NB4 (cell line): ENCODE data around the gene ACADM.
"Not testable (repeated sequence)": the region's sequence is repeated elsewhere in the genome, so short reads cannot be mapped to it uniquely, and the experiment has no call there.

ENCODE experiments used
- DNase-seq: peaks from one replicate; pipeline ENCODE4 v3.0.0; 2010; ENCODE audit warnings: low read depth
- H3K4me3 ChIP-seq: one replicate; pipeline ENCODE4 v1.5.1; 2011; ENCODE audit warnings: mild to moderate bottlenecking, low read depth, low read length, moderate library complexity
- MYC ChIP-seq: IDR thresholded peaks from 2 replicates; pipeline ENCODE4 v1.6.1; 2011; ENCODE audit warnings: low read depth, low read length
- POLR2A ChIP-seq: IDR thresholded peaks from 2 replicates; pipeline ENCODE4 v1.6.1; 2011; ENCODE audit warnings: mild to moderate bottlenecking; ENCODE audit not compliant: insufficient read length; ENCODE audit errors: extremely low read depth
- TF ChIP-seq, protein P1 (sequence below): IDR thresholded peaks from one replicate; pipeline ENCODE4 v1.5.1; 2012; ENCODE audit warnings: low read depth, low read length
- TF ChIP-seq, protein P2 (sequence below): IDR thresholded peaks from 2 replicates; pipeline ENCODE4 v1.6.1; 2011; ENCODE audit warnings: low read depth, low read length

ACADM gene

DNA sequence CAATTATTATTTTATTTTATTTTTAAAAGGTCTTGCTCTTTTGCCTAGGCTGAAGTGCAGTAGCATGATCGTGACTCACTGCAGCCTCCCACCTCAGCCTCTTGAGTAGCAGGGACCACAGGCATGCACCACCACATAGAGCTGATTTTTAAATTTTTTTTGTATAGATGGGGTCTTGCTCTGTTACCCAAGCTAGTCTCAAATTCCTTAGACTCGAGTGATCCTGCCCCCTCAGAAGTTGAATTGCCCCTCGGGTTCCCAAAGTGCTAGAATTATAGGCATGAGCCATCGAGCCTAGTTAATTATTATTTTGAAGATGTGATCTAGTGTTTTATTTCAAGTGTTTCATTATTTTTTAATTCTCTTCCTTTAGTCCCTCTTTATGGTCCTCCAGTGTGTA is 84.4 kb downstream of the ACADM start:
- no peak for DNase-seq
- TF ChIP-seq POLR2A (no peak), MYC (no peak)
- TF ChIP-seq, protein P1, sequence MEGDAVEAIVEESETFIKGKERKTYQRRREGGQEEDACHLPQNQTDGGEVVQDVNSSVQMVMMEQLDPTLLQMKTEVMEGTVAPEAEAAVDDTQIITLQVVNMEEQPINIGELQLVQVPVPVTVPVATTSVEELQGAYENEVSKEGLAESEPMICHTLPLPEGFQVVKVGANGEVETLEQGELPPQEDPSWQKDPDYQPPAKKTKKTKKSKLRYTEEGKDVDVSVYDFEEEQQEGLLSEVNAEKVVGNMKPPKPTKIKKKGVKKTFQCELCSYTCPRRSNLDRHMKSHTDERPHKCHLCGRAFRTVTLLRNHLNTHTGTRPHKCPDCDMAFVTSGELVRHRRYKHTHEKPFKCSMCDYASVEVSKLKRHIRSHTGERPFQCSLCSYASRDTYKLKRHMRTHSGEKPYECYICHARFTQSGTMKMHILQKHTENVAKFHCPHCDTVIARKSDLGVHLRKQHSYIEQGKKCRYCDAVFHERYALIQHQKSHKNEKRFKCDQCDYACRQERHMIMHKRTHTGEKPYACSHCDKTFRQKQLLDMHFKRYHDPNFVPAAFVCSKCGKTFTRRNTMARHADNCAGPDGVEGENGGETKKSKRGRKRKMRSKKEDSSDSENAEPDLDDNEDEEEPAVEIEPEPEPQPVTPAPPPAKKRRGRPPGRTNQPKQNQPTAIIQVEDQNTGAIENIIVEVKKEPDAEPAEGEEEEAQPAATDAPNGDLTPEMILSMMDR, result no peak
- TF ChIP-seq, protein P2, sequence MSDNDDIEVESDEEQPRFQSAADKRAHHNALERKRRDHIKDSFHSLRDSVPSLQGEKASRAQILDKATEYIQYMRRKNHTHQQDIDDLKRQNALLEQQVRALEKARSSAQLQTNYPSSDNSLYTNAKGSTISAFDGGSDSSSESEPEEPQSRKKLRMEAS, result no peak
- no peak overlapping the region for H3K4me3 ChIP-seq

DNA sequence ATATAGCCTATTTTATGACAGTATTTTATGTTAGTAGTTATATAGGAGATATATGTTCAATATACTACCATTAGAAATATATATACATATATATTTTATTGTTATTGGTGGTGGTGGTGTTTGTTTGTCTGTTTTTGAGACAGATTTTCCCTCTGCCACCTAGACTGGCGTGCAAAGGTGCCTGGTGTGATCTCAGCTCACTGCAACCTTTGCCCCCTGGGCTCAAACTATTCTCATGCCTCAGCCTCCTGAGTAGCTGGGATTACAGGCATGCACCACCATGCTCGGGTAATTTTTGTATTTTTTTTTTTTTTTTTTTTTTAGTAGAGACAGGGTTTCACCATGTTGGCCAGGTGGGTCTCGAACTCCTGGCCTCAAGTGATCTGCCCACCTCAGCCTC is 85.6 kb downstream of the ACADM start:
- not testable (repeated sequence) for DNase-seq, H3K4me3 ChIP-seq

DNA sequence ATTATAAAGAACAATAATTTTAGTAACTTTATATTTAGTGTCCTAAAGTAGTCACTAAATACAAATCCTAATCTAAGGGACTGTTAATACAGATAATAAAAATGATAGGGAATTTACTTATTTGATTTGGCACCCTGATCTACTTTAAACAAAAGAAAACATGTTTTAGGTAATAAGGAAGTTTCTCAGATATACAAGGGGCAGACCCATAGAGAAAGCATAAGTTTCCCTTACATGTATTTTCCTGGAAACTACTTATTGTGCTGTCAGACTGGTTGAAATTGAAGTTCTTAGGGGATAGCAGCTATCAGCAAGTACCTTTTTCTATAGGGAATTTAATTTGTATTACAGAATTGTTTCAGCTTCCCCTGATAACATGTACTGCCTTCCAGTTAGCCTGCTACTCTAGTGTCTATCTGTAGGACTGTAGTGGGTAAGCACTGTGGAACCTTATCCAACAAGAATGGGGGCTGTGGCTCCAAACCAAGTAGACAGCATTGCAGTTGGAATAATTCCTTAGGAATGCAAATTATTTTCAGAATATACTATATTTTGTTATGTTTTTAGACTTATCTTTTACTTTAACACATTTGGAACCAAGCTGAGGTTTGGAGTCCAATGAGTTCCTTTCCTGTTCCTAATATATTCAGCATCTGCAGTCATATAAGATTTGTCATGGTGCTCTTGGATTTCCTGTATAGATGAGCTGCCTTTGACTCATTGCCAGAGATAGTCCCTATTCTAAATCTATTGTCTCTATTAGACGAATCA is 86.9 kb downstream of the ACADM start:
- TF ChIP-seq POLR2A (no peak), MYC (no peak)
- TF ChIP-seq, protein P2, result no peak
- TF ChIP-seq, protein P1, result no peak
- DNase-seq, result no peak
- no peak overlapping the region for H3K4me3 ChIP-seq

DNA sequence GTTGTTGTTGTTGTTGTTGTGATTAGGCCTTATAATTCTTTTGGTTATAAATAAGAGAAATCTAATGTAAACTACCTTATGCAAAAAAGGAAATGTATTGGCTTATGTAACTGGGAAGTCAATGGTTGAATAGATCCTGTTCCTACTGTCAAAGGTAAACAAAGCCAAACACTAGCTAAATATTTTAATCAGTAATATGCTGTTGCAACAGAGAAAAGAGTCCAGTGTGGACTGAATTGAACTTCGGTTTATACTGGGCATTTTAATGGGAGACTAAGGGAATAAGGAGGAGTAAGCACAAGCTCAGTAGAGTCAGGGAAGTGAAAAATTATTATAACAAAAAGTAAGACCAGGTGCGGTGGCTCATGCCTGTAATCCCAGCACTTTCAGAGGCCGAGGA is 87.6 kb downstream of the ACADM start:
- H3K4me3 ChIP-seq, result no peak overlapping the region
- TF ChIP-seq MYC, result no peak
- TF ChIP-seq POLR2A, result no peak
- TF ChIP-seq, protein P1, result no peak
- TF ChIP-seq, protein P2, result no peak
- DNase-seq, result no peak
